AG08395 (cell line): ENCODE measurements around the gene TEC.
A peak's percentile ranks its signal among the peaks of the same experiment; 100 is the strongest.

Source experiments
- DNase-seq: peaks from one replicate; pipeline ENCODE4 v3.0.0; 2012; ENCODE audit warnings: mixed read lengths, low spot score

The TEC gene

GRCh38 chr4:48121180-48121579 lies 148.5 kb downstream of the TEC start:
- no peak for DNase-seq

DNA sequence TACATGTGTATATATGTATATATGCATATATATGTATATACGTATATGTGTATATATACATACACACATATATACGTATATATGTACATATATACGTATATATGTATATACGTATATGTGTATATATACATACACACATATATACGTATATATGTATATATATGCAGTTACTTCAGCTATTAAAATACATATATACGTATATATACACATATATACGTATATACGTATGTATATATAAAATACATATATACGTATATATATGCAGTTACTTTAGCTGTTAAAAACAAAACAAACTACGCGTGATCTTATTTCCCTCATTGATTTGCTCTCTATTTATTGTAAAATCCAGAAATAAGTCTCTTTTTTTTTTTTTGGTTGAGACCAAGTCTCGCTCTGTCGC lies 149.5 kb downstream of the TEC start:
- no peak for DNase-seq

GRCh38 chr4:48119646-48120045 lies 150.0 kb downstream of the TEC start:
- DNase-seq = no peak

- DNase-seq = no peak
Measured at GRCh38 chr4:48118081-48118480, 151.6 kb downstream of the TEC start.

DNA sequence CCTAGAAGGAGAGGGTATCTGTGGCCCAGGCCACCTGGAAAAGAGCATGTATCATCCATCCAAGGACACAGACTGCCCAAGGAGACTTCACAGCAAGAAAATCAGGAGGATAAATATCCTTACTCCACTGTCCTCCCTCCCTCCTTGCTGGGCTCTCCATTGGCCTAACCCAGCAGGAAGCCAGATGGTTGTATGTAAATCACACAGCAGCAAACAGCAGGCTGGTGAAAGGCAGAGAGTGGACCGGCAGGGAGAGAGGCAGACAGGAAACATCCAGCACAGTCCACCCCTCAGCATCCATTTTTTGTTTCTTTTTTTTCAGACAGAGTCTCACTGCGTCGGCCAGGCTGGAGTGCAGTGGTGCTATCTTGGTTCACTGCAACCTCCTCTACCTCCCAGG lies 153.1 kb downstream of the TEC start:
- DNase-seq = no peak

GRCh38 chr4:48114412-48114811 lies 155.2 kb downstream of the TEC start:
- no peak for DNase-seq

- DNase-seq = peak; percentile 34
Measured at GRCh38 chr4:48112017-48112667, 157.5 kb downstream of the TEC start.

- DNase-seq = no peak
Measured at GRCh38 chr4:48110452-48110978, 159.1 kb downstream of the TEC start.

GRCh38 chr4:48109413-48110263 lies 160.0 kb downstream of the TEC start:
- DNase-seq = peak; percentile 26

DNA sequence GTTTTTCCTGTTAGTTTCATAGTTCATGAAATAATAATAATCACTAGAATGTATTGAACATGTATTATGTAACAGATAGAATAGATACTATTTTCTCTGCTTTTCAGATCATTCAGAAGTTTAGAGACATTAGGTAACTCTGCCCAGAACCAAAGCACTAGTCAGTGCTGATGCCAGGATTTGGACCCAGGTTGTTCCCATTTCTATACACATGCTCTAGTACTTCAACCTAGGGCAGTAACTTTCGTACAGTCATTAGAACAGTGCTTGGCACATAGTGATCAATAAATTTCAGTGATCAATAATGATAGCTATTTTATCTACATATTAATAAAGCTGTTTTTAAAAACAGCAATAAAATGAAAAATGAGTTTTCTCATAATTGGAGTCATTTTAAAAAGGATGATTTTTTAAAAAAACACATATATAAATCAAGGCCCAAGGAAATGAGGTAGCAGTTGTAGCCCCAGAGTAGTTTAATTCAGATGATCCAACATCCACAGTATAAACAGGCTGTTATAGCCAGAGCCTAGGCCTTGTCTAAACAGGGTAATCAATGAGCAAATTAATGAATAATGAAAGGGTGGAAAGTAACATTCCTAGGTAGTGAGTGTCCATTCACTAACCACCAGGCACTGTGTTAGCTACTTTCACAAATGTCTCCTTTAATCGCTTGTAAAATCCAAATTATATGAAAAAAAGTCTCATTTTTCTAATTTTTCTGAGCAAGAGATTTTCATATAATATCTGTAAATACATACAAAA lies 161.1 kb downstream of the TEC start:
- DNase-seq = no peak

DNA sequence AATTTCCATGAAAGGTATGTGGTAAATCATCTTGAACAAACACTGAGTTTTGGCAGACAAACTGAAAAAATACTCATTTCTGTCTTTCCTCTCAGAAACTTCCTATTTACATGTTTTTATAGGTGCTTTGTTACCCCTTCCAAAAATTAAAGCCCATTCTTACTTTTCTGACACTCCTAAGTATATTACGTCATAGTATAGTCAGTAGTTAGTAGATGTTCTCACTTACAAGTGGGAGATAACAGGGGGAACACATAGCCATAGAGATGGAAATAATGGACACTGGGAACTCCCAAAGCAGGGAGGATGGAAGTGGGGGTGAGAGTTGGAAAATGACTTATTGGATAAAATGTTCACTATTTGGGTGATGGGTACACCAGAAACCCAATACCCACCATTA lies 164.4 kb downstream of the TEC start:
- no peak for DNase-seq

DNA sequence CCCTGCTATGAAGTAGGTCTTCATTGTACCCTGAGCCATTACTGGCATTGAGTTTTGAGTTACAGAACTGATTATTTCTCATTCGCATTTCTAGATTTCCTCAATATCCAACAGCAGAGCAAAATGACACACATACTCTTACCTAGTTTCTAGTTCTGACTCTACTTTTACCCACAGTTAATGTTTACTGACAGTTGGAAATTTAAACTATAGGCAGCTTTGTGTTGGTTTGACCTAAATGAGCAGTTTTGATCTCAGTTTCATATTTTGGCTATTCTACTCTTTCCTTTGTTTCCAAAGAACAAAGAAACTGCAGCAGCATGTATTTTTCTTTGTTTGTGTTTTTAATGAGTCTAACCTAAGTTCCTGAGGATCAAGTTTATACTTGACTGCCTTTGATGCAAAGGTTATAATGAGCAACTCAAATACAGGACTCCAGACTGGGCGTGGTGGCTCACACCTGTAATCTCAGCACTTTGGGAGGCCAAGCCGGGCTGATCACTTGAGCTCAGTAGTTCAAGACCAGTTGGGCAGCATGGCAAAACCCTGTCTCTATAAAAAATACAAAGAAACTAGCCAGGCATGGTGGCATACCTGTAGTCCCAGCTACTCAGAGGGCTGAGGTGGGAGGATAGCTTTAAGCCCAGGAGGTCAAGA lies 166.0 kb downstream of the TEC start:
- no peak for DNase-seq

- DNase-seq = no peak
Measured at GRCh38 chr4:48102303-48102702, 167.3 kb downstream of the TEC start.

- DNase-seq = no peak
Measured at GRCh38 chr4:48100256-48100655, 169.4 kb downstream of the TEC start.

- no peak for DNase-seq
Measured at GRCh38 chr4:48095441-48095840, 174.2 kb downstream of the TEC start.

- DNase-seq = no peak
Measured at GRCh38 chr4:48093991-48094416, 175.6 kb downstream of the TEC start.

- no peak for DNase-seq
Measured at GRCh38 chr4:48090621-48091020, 179.0 kb downstream of the TEC start.

- DNase-seq = no peak
Measured at GRCh38 chr4:48085821-48086589, 183.6 kb downstream of the TEC start.
